Naive thymus-derived CD8-positive, alpha-beta T cell (primary cell): Measurements from ENCODE around the gene C9orf50. TPM values are rescaled to one million over a fixed set of nuclear protein-coding genes. Genes with fewer than 3 reads are reported as not detected.

Experiments used
- ATAC-seq, 2 donors: fragments of 150-1000 bp; cut with Tn5 transposase in 1 of 2; sonication (Bioruptor Pico), chemical (Tn5 transposase) in 1 of 2; 1 replicate in 1 of 2; 2 replicates in 1 of 2; pipeline ENCODE4 v1.10.0; 2021; ENCODE audit warnings: mild to moderate bottlenecking in 2 of 2, moderate library complexity in 2 of 2
- POLR2A ChIA-PET: fragments of 350-600 bp; sonication (Branson Sonifier 250); formaldehyde crosslinking; loops from one replicate; lab custom pipeline; 2021; ENCODE audit warnings: antibody characterized with exemption; lab: Charles Lee
- DNase-seq, 10 donors: peaks; one replicate each; pipeline versions ENCODE4 v3.0.0 to v3.0.0-alpha.2; 2020 to 2022
- H3K27ac Mint-ChIP-seq, 10 donors: one replicate each; pipeline ENCODE4 v1.8.0; 2020 to 2022; ENCODE audit warnings: mild to moderate bottlenecking in 10 of 10, mixed read lengths in 10 of 10, moderate library complexity in 4 of 10, inconsistent platforms in 1 of 10
- H3K27me3 Mint-ChIP-seq, 5 donors: one replicate each; pipeline ENCODE4 v1.8.0; 2021 to 2022; ENCODE audit warnings: mixed read lengths in 5 of 5
- H3K36me3 Mint-ChIP-seq, 3 donors: one replicate each; pipeline ENCODE4 v1.8.0; 2020 to 2022; ENCODE audit warnings: mixed read lengths in 3 of 3, mild to moderate bottlenecking in 2 of 3, inconsistent platforms in 1 of 3
- H3K4me1 Mint-ChIP-seq, 4 donors: one replicate each; pipeline ENCODE4 v1.8.0; 2021 to 2022; ENCODE audit warnings: mixed read lengths in 4 of 4
- H3K4me3 Mint-ChIP-seq, 10 donors: one replicate each; pipeline ENCODE4 v1.8.0; 2020 to 2022; ENCODE audit warnings: mild to moderate bottlenecking in 10 of 10, mixed read lengths in 10 of 10, moderate library complexity in 6 of 10, inconsistent platforms in 1 of 10
- H3K9me3 Mint-ChIP-seq, 9 donors: one replicate each; pipeline ENCODE4 v1.8.0; 2020 to 2022; ENCODE audit warnings: mixed read lengths in 9 of 9, mild to moderate bottlenecking in 3 of 9, inconsistent platforms in 1 of 9, moderate library complexity in 1 of 9
- polyA plus RNA-seq, 3 donors: library from polyadenylated mRNA; unstranded; fragments of 300-500 nt; fragmentation: Illumina TruSeq; gene quantifications; one replicate each; pipeline ENCODE4 v1.2.3, GENCODE V29; 2021
- total RNA-seq, 8 experiments: library from RNA in 2 of 8; stranded (reverse) in 2 of 8; gene quantifications; one replicate each; pipeline ENCODE4 v1.2.3 and lab custom pipeline; 2021 to 2026

The C9orf50 gene
- total and polyA plus RNA-seq, 5 experiments from 2014 or later: not detected

- Mint-ChIP-seq H3K27me3 (peaks cover 0 to 8% (median 0%) of the 10 kb centered on the region in 5 donors), H3K36me3 (no peaks in the 10 kb centered on the region), H3K27ac (no peak overlapping the region), H3K4me1 (peaks cover 13 to 29% (median 21%) of the 10 kb centered on the region in 4 donors), H3K4me3 (no peak overlapping the region), H3K9me3 (no peaks in the 10 kb centered on the region)
- ATAC-seq (no peak), DNase-seq (no peak)
- POLR2A ChIA-PET: no interaction called here
Observed at GRCh38 chr9:129591916-129592315, 29.0 kb downstream of the C9orf50 start.

GRCh38 chr9:129590466-129590865, 30.4 kb downstream of the C9orf50 start:
- POLR2A ChIA-PET: no interaction called here
- peaks cover 3 to 27% (median 24%) of the 10 kb centered on the region in 4 donors for H3K4me1 Mint-ChIP-seq
- H3K4me3 Mint-ChIP-seq: no peak overlapping the region
- H3K9me3 Mint-ChIP-seq: no peaks in the 10 kb centered on the region
- H3K27me3 Mint-ChIP-seq: peaks cover 0 to 6% (median 0%) of the 10 kb centered on the region in 5 donors
- peak overlapping the region in 2 of 10 donors; percentile 18 to 30 for H3K27ac Mint-ChIP-seq
- no peaks in the 10 kb centered on the region for H3K36me3 Mint-ChIP-seq
- DNase-seq (no peak), ATAC-seq (no peak)

GRCh38 chr9:129587487-129588262, 33.2 kb downstream of the C9orf50 start:
- Mint-ChIP-seq H3K27me3 (peaks cover 0 to 1% (median 0%) of the 10 kb centered on the region in 5 donors), H3K4me3 (peak overlapping the region in 1 of 10 donors; percentile 24), H3K36me3 (no peaks in the 10 kb centered on the region), H3K27ac (peak overlapping the region in 7 of 10 donors; percentile 50 to 93 (median 83)), H3K9me3 (no peaks in the 10 kb centered on the region), H3K4me1 (peaks cover 11 to 44% (median 27%) of the 10 kb centered on the region in 4 donors)
- no peak for DNase-seq
- ATAC-seq: no peak
- POLR2A ChIA-PET: interaction anchor here (1.2 to 4.0 kb wide), 3 partner anchors 9 to 410 kb away, joined by 4 to 18 read pairs (median 5); partner anchors contain the start of gene IER5L

- peak overlapping the region in 9 of 10 donors; percentile 64 to 93 (median 86) for H3K27ac Mint-ChIP-seq
- peaks cover 0 to 1% (median 0%) of the 10 kb centered on the region in 5 donors for H3K27me3 Mint-ChIP-seq
- H3K36me3 Mint-ChIP-seq: no peaks in the 10 kb centered on the region
- ATAC-seq (peak; percentile 44 to 63), DNase-seq (peak in 3 of 10 donors; percentile 14 to 41 (median 31))
- H3K9me3 Mint-ChIP-seq: no peaks in the 10 kb centered on the region
- POLR2A ChIA-PET: interaction anchor here (0.6 to 4.0 kb wide), 4 partner anchors 10 to 409 kb away, joined by 4 to 18 read pairs (median 5); partner anchors contain the start of gene IER5L
- H3K4me1 Mint-ChIP-seq: peaks cover 11 to 47% (median 27%) of the 10 kb centered on the region in 4 donors
- peak overlapping the region in 7 of 10 donors; percentile 10 to 67 (median 29) for H3K4me3 Mint-ChIP-seq
Observed at GRCh38 chr9:129586685-129587084, 34.2 kb downstream of the C9orf50 start.

GRCh38 chr9:129586245-129586644, 34.7 kb downstream of the C9orf50 start:
- ATAC-seq: peak; percentile 71 to 78
- Mint-ChIP-seq H3K9me3 (no peaks in the 10 kb centered on the region), H3K27me3 (peaks cover 0 to 1% (median 0%) of the 10 kb centered on the region in 5 donors), H3K4me1 (peaks cover 11 to 47% (median 27%) of the 10 kb centered on the region in 4 donors), H3K36me3 (no peaks in the 10 kb centered on the region), H3K4me3 (peak overlapping the region in 7 of 10 donors; percentile 3 to 67 (median 26)), H3K27ac (peak overlapping the region in 8 of 10 donors; percentile 64 to 93 (median 88))
- DNase-seq: peak in 2 of 10 donors; percentile 37 to 50
- POLR2A ChIA-PET: interaction anchor here (0.6 to 4.0 kb wide), 4 partner anchors 10 to 409 kb away, joined by 4 to 18 read pairs (median 5); partner anchors contain the start of gene IER5L

GRCh38 chr9:129585352-129585751, 35.5 kb downstream of the C9orf50 start:
- peaks cover 16 to 51% (median 31%) of the 10 kb centered on the region in 4 donors for H3K4me1 Mint-ChIP-seq
- no peaks in the 10 kb centered on the region for H3K36me3 Mint-ChIP-seq
- no peaks in the 10 kb centered on the region for H3K9me3 Mint-ChIP-seq
- ATAC-seq: no peak
- no peaks in the 10 kb centered on the region for H3K27me3 Mint-ChIP-seq
- POLR2A ChIA-PET: interaction anchor here (0.7 to 4.0 kb wide), 2 partner anchors 11 to 96 kb away, joined by 4 to 18 read pairs; no protein-coding TSS in a partner anchor
- no peak overlapping the region for H3K4me3 Mint-ChIP-seq
- no peak for DNase-seq
- peak overlapping the region in 5 of 10 donors; percentile 27 to 82 (median 61) for H3K27ac Mint-ChIP-seq

GRCh38 chr9:129584136-129584535, 36.8 kb downstream of the C9orf50 start:
- peak overlapping the region; percentile 57 to 93 (median 77) for H3K27ac Mint-ChIP-seq
- H3K9me3 Mint-ChIP-seq: no peaks in the 10 kb centered on the region
- H3K36me3 Mint-ChIP-seq: no peaks in the 10 kb centered on the region
- no peaks in the 10 kb centered on the region for H3K27me3 Mint-ChIP-seq
- peaks cover 27 to 63% (median 41%) of the 10 kb centered on the region in 4 donors for H3K4me1 Mint-ChIP-seq
- ATAC-seq (peak; percentile 67 to 78), DNase-seq (peak in 9 of 10 donors; percentile 42 to 82 (median 64))
- peak overlapping the region in 6 of 10 donors; percentile 15 to 43 (median 24) for H3K4me3 Mint-ChIP-seq
- POLR2A ChIA-PET: interaction anchor here (0.8 to 4.0 kb wide), 8 partner anchors 13 to 410 kb away, joined by 3 to 18 read pairs (median 4); partner anchors contain the start of gene IER5L

GRCh38 chr9:129583308-129584038, 37.4 kb downstream of the C9orf50 start:
- Mint-ChIP-seq H3K27ac (peak overlapping the region in 1 of 10 donors; percentile 40), H3K4me1 (peaks cover 26 to 67% (median 43%) of the 10 kb centered on the region in 4 donors), H3K27me3 (no peaks in the 10 kb centered on the region), H3K9me3 (no peaks in the 10 kb centered on the region), H3K36me3 (no peaks in the 10 kb centered on the region), H3K4me3 (no peak overlapping the region)
- DNase-seq (no peak), ATAC-seq (no peak)
- POLR2A ChIA-PET: interaction anchor here (0.8 to 1.5 kb wide), 6 partner anchors 25 to 409 kb away, joined by 3 to 4 read pairs (median 3); no protein-coding TSS in a partner anchor

- POLR2A ChIA-PET: no interaction called here
- DNase-seq (no peak), ATAC-seq (no peak)
- no peaks in the 10 kb centered on the region for H3K27me3 Mint-ChIP-seq
- H3K4me3 Mint-ChIP-seq: no peak overlapping the region
- no peaks in the 10 kb centered on the region for H3K36me3 Mint-ChIP-seq
- H3K27ac Mint-ChIP-seq: no peak overlapping the region
- no peaks in the 10 kb centered on the region for H3K9me3 Mint-ChIP-seq
- H3K4me1 Mint-ChIP-seq: peaks cover 26 to 62% (median 43%) of the 10 kb centered on the region in 4 donors
Observed at GRCh38 chr9:129582855-129583254, 38.0 kb downstream of the C9orf50 start.

- POLR2A ChIA-PET: no interaction called here
- Mint-ChIP-seq H3K4me1 (peaks cover 20 to 51% (median 38%) of the 10 kb centered on the region in 4 donors), H3K9me3 (no peaks in the 10 kb centered on the region), H3K27ac (peak overlapping the region in 2 of 10 donors; percentile 17 to 31), H3K36me3 (no peaks in the 10 kb centered on the region), H3K4me3 (no peak overlapping the region), H3K27me3 (no peaks in the 10 kb centered on the region)
- DNase-seq (no peak), ATAC-seq (no peak)
Observed at GRCh38 chr9:129581505-129582189, 39.3 kb downstream of the C9orf50 start.

GRCh38 chr9:129580211-129580915, 40.5 kb downstream of the C9orf50 start:
- H3K9me3 Mint-ChIP-seq: no peaks in the 10 kb centered on the region
- ATAC-seq: peak; percentile 43 to 60
- POLR2A ChIA-PET: interaction anchor here (1.2 to 1.3 kb wide), 2 partner anchors 17 to 26 kb away, joined by 3 read pairs; no protein-coding TSS in a partner anchor
- peak in 1 of 10 donors; percentile 30 for DNase-seq
- H3K4me3 Mint-ChIP-seq: peak overlapping the region in 3 of 10 donors; percentile 18 to 33 (median 30)
- peaks cover 20 to 40% (median 33%) of the 10 kb centered on the region in 4 donors for H3K4me1 Mint-ChIP-seq
- H3K27me3 Mint-ChIP-seq: peaks cover 0 to 3% (median 0%) of the 10 kb centered on the region in 5 donors
- H3K36me3 Mint-ChIP-seq: no peaks in the 10 kb centered on the region
- H3K27ac Mint-ChIP-seq: peak overlapping the region in 5 of 10 donors; percentile 25 to 84 (median 35)
